Measurements from ENCODE around the gene ZNF652. TPM values are rescaled to one million over a fixed set of nuclear protein-coding genes. Genes with fewer than 3 reads are reported as not detected.

ZNF652 gene
- polyA plus RNA-seq, 1 experiment, result 5.3 TPM

DNA sequence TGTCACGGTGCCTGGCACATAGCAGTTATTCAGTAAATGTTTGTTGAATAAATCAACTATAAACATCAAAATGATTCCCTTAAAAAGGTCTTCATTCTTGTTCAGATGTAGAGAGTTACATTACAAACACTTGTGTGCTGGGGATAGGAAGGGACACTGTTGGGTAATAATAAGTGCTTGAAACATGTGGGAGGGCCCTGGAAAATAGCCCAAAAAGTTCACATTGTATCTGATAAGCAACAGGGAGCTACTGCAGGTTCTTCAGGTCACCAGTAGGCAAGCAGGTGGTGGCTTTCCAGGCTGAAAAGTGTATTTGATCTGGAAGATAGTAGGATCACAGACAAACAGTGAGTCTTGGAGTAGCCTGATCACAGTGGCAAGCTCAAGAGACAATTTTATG, 19.0 kb upstream of the ZNF652 start:
- TF ChIP-seq, protein P1, sequence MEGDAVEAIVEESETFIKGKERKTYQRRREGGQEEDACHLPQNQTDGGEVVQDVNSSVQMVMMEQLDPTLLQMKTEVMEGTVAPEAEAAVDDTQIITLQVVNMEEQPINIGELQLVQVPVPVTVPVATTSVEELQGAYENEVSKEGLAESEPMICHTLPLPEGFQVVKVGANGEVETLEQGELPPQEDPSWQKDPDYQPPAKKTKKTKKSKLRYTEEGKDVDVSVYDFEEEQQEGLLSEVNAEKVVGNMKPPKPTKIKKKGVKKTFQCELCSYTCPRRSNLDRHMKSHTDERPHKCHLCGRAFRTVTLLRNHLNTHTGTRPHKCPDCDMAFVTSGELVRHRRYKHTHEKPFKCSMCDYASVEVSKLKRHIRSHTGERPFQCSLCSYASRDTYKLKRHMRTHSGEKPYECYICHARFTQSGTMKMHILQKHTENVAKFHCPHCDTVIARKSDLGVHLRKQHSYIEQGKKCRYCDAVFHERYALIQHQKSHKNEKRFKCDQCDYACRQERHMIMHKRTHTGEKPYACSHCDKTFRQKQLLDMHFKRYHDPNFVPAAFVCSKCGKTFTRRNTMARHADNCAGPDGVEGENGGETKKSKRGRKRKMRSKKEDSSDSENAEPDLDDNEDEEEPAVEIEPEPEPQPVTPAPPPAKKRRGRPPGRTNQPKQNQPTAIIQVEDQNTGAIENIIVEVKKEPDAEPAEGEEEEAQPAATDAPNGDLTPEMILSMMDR (IDR thresholded peaks at IDR 0.05; ENCODE audit: insufficient read depth, low read depth, low read length), result no peak
- ChIA-PET POLR2A (no interaction called here), CTCF (interaction anchor here (0.6 to 1.4 kb wide), 3 partner anchors 13 to 65 kb away, joined by 4 to 7 read pairs (median 4); no protein-coding TSS in a partner anchor)
- H3K36me3 ChIP-seq (ENCODE audit: control insufficient read depth, insufficient read depth, low read length), result no peaks in the 10 kb centered on the region
- no peak overlapping the region for H3K4me3 ChIP-seq (ENCODE audit: low read depth, low read length)
- DNase-seq (ENCODE audit: low read depth), result no peak
- H3K27me3 ChIP-seq (ENCODE audit: control insufficient read depth, insufficient read depth, low read length), result no peaks in the 10 kb centered on the region

DNA sequence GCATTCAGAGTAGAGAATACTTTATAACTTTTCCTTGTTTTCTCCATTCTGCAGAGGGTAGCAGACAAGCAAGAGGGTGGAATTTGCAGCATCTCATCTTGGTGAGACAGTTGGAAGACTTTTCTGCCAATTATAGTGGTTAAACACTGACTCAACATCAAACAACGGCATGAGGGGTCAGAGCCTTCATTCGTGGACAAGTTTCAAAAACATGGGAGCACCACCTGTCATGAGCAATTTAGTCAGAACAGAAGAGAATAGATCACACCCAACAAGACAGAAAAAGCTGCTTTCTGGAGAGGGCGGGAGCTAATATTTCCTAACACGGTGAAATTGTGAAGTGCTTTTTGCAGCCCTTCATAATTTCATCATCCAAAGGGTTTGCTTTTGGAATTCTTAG, 17.9 kb upstream of the ZNF652 start:
- ChIA-PET POLR2A (no interaction called here), CTCF (no interaction called here)
- Histone ChIP-seq H3K27me3 (ENCODE audit: control insufficient read depth, insufficient read depth, low read length) (no peaks in the 10 kb centered on the region), H3K4me3 (ENCODE audit: low read depth, low read length) (no peak overlapping the region), H3K36me3 (ENCODE audit: control insufficient read depth, insufficient read depth, low read length) (no peaks in the 10 kb centered on the region)
- TF ChIP-seq, protein P1 (IDR thresholded peaks at IDR 0.05; ENCODE audit: insufficient read depth, low read depth, low read length), result no peak
- DNase-seq (ENCODE audit: low read depth), result no peak

DNA sequence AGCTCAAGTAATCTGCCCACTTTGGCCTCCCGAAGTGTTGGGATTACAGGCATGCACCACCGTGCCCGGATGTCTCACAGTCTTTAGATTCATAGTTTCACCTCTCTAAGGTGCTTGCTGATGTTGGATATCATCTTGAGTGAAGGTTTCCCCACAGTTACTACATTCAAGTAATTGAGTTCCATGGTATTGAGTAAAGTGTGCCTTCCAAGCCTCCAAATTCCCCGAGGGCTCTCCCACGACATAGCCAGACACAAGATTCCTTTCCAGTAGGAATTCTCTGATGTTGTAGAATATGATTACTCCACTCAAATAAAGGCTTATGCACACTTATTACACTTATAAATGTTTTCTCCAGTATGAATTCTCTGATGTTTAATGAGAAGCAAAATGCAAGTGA, 16.3 kb upstream of the ZNF652 start:
- Histone ChIP-seq H3K4me3 (ENCODE audit: low read depth, low read length) (no peak overlapping the region), H3K36me3 (ENCODE audit: control insufficient read depth, insufficient read depth, low read length) (no peaks in the 10 kb centered on the region), H3K27me3 (ENCODE audit: control insufficient read depth, insufficient read depth, low read length) (no peaks in the 10 kb centered on the region)
- CTCF ChIA-PET, result no interaction called here
- TF ChIP-seq, protein P1 (IDR thresholded peaks at IDR 0.05; ENCODE audit: insufficient read depth, low read depth, low read length), result no peak
- DNase-seq (ENCODE audit: low read depth), result no peak
- POLR2A ChIA-PET, result no interaction called here

DNA sequence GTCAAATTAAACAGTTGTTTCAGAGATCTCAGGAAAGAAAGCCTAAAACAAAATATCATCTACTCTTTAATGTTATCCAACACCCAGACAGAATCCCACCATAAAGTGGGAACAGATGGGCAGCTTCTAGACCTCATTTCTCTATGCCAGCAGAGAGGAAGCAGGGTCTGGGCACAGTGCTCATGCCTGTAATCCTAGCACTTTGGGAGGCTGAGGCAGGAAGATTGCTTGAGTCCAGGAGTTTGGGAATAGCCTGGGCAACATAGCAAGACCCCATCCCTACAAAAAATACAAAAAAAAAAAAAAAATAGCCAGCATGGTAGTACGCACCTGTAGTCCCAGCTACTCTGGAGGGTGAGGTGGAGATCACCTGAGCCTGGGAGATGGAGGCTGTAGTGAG, 13.5 kb upstream of the ZNF652 start:
- ChIA-PET CTCF (interaction anchor here (0.6 to 1.6 kb wide), 4 partner anchors 10 to 59 kb away, joined by 3 to 6 read pairs (median 4); no protein-coding TSS in a partner anchor), POLR2A (no interaction called here)
- H3K4me3 ChIP-seq (ENCODE audit: low read depth, low read length), result no peak overlapping the region
- TF ChIP-seq, protein P1 (IDR thresholded peaks at IDR 0.05; ENCODE audit: insufficient read depth, low read depth, low read length), result no peak
- no peaks in the 10 kb centered on the region for H3K36me3 ChIP-seq (ENCODE audit: control insufficient read depth, insufficient read depth, low read length)
- no peaks in the 10 kb centered on the region for H3K27me3 ChIP-seq (ENCODE audit: control insufficient read depth, insufficient read depth, low read length)
- no peak for DNase-seq (ENCODE audit: low read depth)

DNA sequence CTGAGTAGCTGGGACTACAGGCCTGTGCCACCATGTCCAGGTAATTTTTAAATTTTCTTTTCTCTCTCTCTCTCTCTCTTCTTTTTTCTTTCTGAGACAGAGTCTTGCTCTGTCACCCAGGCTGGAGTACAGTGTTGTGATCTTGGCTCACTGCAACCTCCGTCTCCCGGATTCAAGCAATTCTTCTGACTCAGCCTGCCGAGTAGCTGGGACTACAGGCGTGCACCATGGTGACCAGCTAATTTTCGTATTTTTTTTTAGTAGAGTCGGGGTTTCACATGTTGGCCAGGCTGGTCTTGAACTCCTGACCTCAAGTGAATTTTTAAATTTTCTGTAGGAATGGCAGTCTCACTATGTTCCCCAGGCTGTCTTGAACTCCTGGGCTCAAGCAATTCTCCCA, 11.1 kb upstream of the ZNF652 start:
- no peak for DNase-seq (ENCODE audit: low read depth)
- Histone ChIP-seq H3K36me3 (ENCODE audit: control insufficient read depth, insufficient read depth, low read length) (no peaks in the 10 kb centered on the region), H3K4me3 (ENCODE audit: low read depth, low read length) (no peak overlapping the region), H3K27me3 (ENCODE audit: control insufficient read depth, insufficient read depth, low read length) (no peaks in the 10 kb centered on the region)
- TF ChIP-seq, protein P1 (IDR thresholded peaks at IDR 0.05; ENCODE audit: insufficient read depth, low read depth, low read length), result no peak
- ChIA-PET CTCF (no interaction called here), POLR2A (no interaction called here)

Measured in BJ (cell line).